A549 (cell line): ENCODE results near the gene SLC39A11.

Experiments
- CEBPB ChIP-seq, 2 experiments: fragments of >200 bp in 1 of 2; sonication (Bioruptor Twin) in 1 of 2; formaldehyde crosslinking in 1 of 2; IDR thresholded peaks; 2 replicates each; pipeline ENCODE4 v1.6.1; 2012 to 2016
- CTCF ChIP-seq: fragments of >200 bp; sonication (Bioruptor Twin); formaldehyde crosslinking; IDR thresholded peaks from 3 replicates; pipeline ENCODE4 v1.5.1; 2016
- EP300 ChIP-seq, 2 experiments: fragments of >200 bp; sonication (Bioruptor Twin); formaldehyde crosslinking; IDR thresholded peaks; 2 replicates in 1 of 2; 3 replicates in 1 of 2; pipeline ENCODE4 v1.6.1; 2016 to 2017
- HMGXB4 ChIP-seq: fragments of 250-450 bp; sonication (Bioruptor Pico); IDR thresholded peaks from 2 replicates; pipeline ENCODE4 v1.5.0; 2021; ENCODE audit warnings: mild to moderate bottlenecking, moderate library complexity, borderline replicate concordance
- MAFK ChIP-seq: fragments of 450-650 bp; IDR thresholded peaks from 2 replicates; pipeline ENCODE4 v1.6.1; 2014; ENCODE audit not compliant: partially characterized antibody
- POLR2A ChIP-seq: IDR thresholded peaks from 2 replicates; pipeline ENCODE4 v1.6.1; 2012; ENCODE audit warnings: mild to moderate bottlenecking, low read length
- POLR2AphosphoS2 ChIP-seq: conservative IDR thresholded peaks from 2 replicates; pipeline ENCODE4 v1.6.1; 2012; ENCODE audit warnings: low read length, improper control_type of control experiment, inconsistent platforms
- REST ChIP-seq: fragments of 200-600 bp; sonication (generic); IDR thresholded peaks from 2 replicates; pipeline ENCODE4 v1.6.1; 2016; ENCODE audit warnings: antibody characterized with exemption, mild to moderate bottlenecking, moderate library complexity
- ZNF302 ChIP-seq: fragments of 250-450 bp; sonication (Bioruptor Pico); IDR thresholded peaks from 2 replicates; pipeline ENCODE4 v1.9.0; 2021; ENCODE audit warnings: inconsistent platforms, mild to moderate bottlenecking, moderate library complexity
- ZSCAN20 ChIP-seq: fragments of 250-450 bp; sonication (Bioruptor Pico); IDR thresholded peaks from 2 replicates; pipeline ENCODE4 v1.8.0; 2022; ENCODE audit warnings: mild to moderate bottlenecking, moderate library complexity
- TF ChIP-seq, protein P1 (sequence below): fragments of 450-650 bp; IDR thresholded peaks from 2 replicates; pipeline ENCODE4 v1.6.1; 2014; ENCODE audit warnings: antibody characterized with exemption
- TF ChIP-seq, protein P2 (sequence below): IDR thresholded peaks from 2 replicates; pipeline ENCODE4 v1.6.1; 2012

DNA sequence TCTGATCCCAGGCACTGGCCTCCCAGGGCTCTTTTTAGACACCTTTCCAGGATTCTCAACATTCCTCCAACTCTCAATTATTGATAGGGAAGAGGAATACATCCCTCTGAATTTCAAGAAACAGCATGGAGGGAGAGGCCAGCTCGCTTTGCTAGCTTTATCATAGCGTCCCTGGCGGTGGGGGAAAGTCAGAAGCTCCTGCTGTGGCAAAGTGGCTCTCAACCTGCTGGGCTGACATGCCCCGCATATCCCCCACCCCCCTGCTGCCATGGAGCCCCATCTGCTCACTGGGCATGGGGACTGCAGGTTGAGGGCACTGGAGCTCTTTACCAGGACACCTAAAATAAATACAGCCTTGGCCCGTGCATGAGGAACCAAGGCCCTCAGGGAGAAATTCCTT, 140.3 kb downstream of the SLC39A11 start:
- TF ChIP-seq CEBPB (IDR thresholded peaks at IDR 0.05) (no peak), ZSCAN20 (CRISPR knock-in tag) (no peak), EP300 (IDR thresholded peaks at IDR 0.05) (no peak), REST (no peak), CTCF (no peak), ZNF302 (CRISPR knock-in tag) (no peak), MAFK (no peak), POLR2A (no peak), HMGXB4 (no peak), POLR2AphosphoS2 (no peak)
- TF ChIP-seq, protein P1, sequence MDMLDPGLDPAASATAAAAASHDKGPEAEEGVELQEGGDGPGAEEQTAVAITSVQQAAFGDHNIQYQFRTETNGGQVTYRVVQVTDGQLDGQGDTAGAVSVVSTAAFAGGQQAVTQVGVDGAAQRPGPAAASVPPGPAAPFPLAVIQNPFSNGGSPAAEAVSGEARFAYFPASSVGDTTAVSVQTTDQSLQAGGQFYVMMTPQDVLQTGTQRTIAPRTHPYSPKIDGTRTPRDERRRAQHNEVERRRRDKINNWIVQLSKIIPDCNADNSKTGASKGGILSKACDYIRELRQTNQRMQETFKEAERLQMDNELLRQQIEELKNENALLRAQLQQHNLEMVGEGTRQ, result no peak
- TF ChIP-seq, protein P2, sequence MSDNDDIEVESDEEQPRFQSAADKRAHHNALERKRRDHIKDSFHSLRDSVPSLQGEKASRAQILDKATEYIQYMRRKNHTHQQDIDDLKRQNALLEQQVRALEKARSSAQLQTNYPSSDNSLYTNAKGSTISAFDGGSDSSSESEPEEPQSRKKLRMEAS, result no peak
